ENCODE results near the gene FAM210B. TPM values are rescaled to one million over a fixed set of nuclear protein-coding genes. Genes with fewer than 3 reads are reported as not detected.
"Not testable (repeated sequence)": the region's sequence is repeated elsewhere in the genome, so short reads cannot be mapped to it uniquely, and the experiment has no call there.

FAM210B gene
- polyA plus RNA-seq, 2 of the 4 experiments (the other 2 are of a cell fraction): 9.1 to 13.1 TPM

GRCh38 chr20:56336709-56337108 is 22.1 kb upstream of the FAM210B start:
- CTCF ChIA-PET; DNase-seq (ENCODE audit: low read depth in 1 of 2, low spot score in 1 of 2); H3K4me2 ChIP-seq; ATAC-seq; H3K9me3 ChIP-seq; H3K27ac ChIP-seq; POLR2A ChIA-PET; FAIRE-seq; H3K4me1 ChIP-seq; H3K4me3 ChIP-seq: not testable (repeated sequence)
- 25% methylated on average over 8 of the region's 8 CpGs for whole genome bisulfite sequencing (ENCODE audit: missing lambda C conversion rate)

GRCh38 chr20:56342783-56343182 is 16.0 kb upstream of the FAM210B start:
- H3K9me3 ChIP-seq: no peaks in the 10 kb centered on the region
- no peak overlapping the region for H3K27ac ChIP-seq
- POLR2A ChIA-PET: no interaction called here
- H3K4me1 ChIP-seq: no peaks in the 10 kb centered on the region
- FAIRE-seq: no peak
- CTCF ChIA-PET: interaction anchor here (0.9 to 3.8 kb wide), 11 partner anchors 10 to 1665 kb away, joined by 3 to 38 read pairs (median 4); partner anchors contain the start of genes FAM210B and MC3R
- TF ChIP-seq TP53 (CRISPR knock-in tag; IDR thresholded peaks at IDR 0.05) (no peak), HOXA7 (CRISPR knock-in tag; IDR thresholded peaks at IDR 0.05) (no peak), RCOR1 (IDR thresholded peaks at IDR 0.05; ENCODE audit: low read depth, low read length) (no peak), CBX8 (IDR thresholded peaks at IDR 0.05) (no peak), ESRRA (IDR thresholded peaks at IDR 0.05; ENCODE audit: borderline replicate concordance, low read length) (no peak), HES2 (IDR thresholded peaks at IDR 0.05) (no peak), FOXS1 (CRISPR knock-in tag; IDR thresholded peaks at IDR 0.05) (no peak), POLR2AphosphoS2 (conservative IDR thresholded peaks at IDR 0.05; ENCODE audit: low read length) (no peak), RFX5 (IDR thresholded peaks at IDR 0.05) (no peak), GATA3 (IDR thresholded peaks at IDR 0.05; ENCODE audit: borderline replicate concordance) (no peak), E2F6 (IDR thresholded peaks at IDR 0.05; ENCODE audit: borderline replicate concordance, low read depth) (no peak), BCL3 (IDR thresholded peaks at IDR 0.05) (no peak), PHF8 (IDR thresholded peaks at IDR 0.05; ENCODE audit: borderline replicate concordance, low read depth) (no peak), FOSB (CRISPR knock-in tag; IDR thresholded peaks at IDR 0.05) (no peak), EHMT2 (IDR thresholded peaks at IDR 0.05; ENCODE audit: low read depth) (no peak), CHD4 (IDR thresholded peaks at IDR 0.05; ENCODE audit: borderline replicate concordance) (no peak), SMC3 (IDR thresholded peaks at IDR 0.05) (no peak), KDM5A (IDR thresholded peaks at IDR 0.05) (no peak), HDAC2 (IDR thresholded peaks at IDR 0.05) (no peak), BHLHE40 (IDR thresholded peaks at IDR 0.05; ENCODE audit: low read depth, low read length) (no peak)
- WGBS (ENCODE audit: missing lambda C conversion rate): 18% methylated on average over 3 of the region's 3 CpGs
- ATAC-seq: no peak
- H3K4me3 ChIP-seq: no peak overlapping the region
- H3K4me2 ChIP-seq: no peak overlapping the region
- no peak for DNase-seq (ENCODE audit: low read depth in 1 of 2, low spot score in 1 of 2)

- H3K4me2 ChIP-seq: peak overlapping the region; percentile 70
- POLR2A ChIA-PET: no interaction called here
- TF ChIP-seq MAFK (IDR thresholded peaks at IDR 0.05; ENCODE audit: partially characterized antibody): no peak
- TF ChIP-seq HMGXB4 (CRISPR knock-in tag; IDR thresholded peaks at IDR 0.05; ENCODE audit: borderline replicate concordance): no peak
- TF ChIP-seq RAD21 (conservative IDR thresholded peaks at IDR 0.05 in 1 of 2, IDR thresholded peaks at IDR 0.05 in 1 of 2): peak; percentile 75 to 82
- TF ChIP-seq RNF2 (IDR thresholded peaks at IDR 0.05; ENCODE audit: borderline replicate concordance, low read depth): no peak
- no peak for TF ChIP-seq NPAS2 (CRISPR knock-in tag; IDR thresholded peaks at IDR 0.05; ENCODE audit: borderline replicate concordance)
- TF ChIP-seq ELK1 (IDR thresholded peaks at IDR 0.05; ENCODE audit: low read depth, low read length): no peak
- TF ChIP-seq CTCF (IDR thresholded peaks at IDR 0.05): peak; percentile 64
- 0 out of 2 replicates have a peak, but pooled peaks have one; percentile 14 for TF ChIP-seq MAX (IDR thresholded peaks at IDR 0.05)
- TF ChIP-seq KDM5A (IDR thresholded peaks at IDR 0.05): peak; percentile 37; the same call in 1 of the 2 replicates
- no peak for TF ChIP-seq CBX8 (IDR thresholded peaks at IDR 0.05)
Measured at GRCh38 chr20:56343861-56344381, 14.9 kb upstream of the FAM210B start.

More at GRCh38 chr20:56343861-56344381, 14.9 kb upstream of the FAM210B start:
- Histone ChIP-seq H3K27ac (no peak overlapping the region), H3K4me1 (0 out of 3 replicates have a peak, but pooled peaks cover 6% of the 10 kb centered on the region), H3K4me3 (peak overlapping the region; percentile 11; the same call in 1 of the 3 replicates), H3K9me3 (no peaks in the 10 kb centered on the region)
- FAIRE-seq (no peak), DNase-seq (ENCODE audit: low read depth in 1 of 2, low spot score in 1 of 2) (peak; percentile 55 to 59), ATAC-seq (peak; percentile 87 to 98; a peak in 5 of 6 replicates)
- CTCF ChIA-PET: interaction anchor here (0.7 to 3.8 kb wide), 33 partner anchors 9 to 1694 kb away, joined by 3 to 38 read pairs (median 4); partner anchors contain the start of genes FAM210B and MC3R
- 7% methylated on average over 20 of the region's 41 CpGs for WGBS (ENCODE audit: missing lambda C conversion rate)
